ENCODE results near the gene PLK1.

DNA sequence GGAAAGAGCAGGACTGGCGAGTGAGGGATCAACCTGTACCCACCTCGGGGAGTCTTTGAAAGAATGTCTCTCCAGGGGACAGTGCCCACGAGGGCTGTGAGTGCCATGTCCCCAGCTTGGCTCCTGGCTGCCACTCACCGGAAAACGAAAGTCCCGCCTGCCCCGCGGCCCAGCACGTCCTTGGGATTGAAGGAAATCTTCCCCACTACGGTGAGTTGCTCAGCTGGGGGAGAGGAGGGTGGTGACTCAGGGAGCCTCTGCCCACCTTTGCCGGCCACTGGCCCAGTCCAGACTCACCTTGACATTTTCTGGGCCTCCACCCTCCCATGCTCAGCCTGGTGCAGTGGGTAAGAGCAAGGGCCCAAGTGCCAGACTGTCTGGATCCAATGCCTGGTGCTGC is 17.1 kb downstream of the PLK1 start:
- no peak for TF ChIP-seq POLR2A (IDR thresholded peaks at IDR 0.05)
- TF ChIP-seq, protein P1, sequence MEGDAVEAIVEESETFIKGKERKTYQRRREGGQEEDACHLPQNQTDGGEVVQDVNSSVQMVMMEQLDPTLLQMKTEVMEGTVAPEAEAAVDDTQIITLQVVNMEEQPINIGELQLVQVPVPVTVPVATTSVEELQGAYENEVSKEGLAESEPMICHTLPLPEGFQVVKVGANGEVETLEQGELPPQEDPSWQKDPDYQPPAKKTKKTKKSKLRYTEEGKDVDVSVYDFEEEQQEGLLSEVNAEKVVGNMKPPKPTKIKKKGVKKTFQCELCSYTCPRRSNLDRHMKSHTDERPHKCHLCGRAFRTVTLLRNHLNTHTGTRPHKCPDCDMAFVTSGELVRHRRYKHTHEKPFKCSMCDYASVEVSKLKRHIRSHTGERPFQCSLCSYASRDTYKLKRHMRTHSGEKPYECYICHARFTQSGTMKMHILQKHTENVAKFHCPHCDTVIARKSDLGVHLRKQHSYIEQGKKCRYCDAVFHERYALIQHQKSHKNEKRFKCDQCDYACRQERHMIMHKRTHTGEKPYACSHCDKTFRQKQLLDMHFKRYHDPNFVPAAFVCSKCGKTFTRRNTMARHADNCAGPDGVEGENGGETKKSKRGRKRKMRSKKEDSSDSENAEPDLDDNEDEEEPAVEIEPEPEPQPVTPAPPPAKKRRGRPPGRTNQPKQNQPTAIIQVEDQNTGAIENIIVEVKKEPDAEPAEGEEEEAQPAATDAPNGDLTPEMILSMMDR (IDR thresholded peaks at IDR 0.05) = no peak

Measured in thyroid gland (tissue), 4 donors.